GM18517 (cell line): ENCODE data around the gene BET1L.

ENCODE experiments used
- ATAC-seq: cut with Tn5 transposase; IDR thresholded peaks from one replicate; pipeline ENCODE4 v1.9.1; 2021; ENCODE audit warnings: mild to moderate bottlenecking, moderate library complexity; ENCODE audit not compliant: unreplicated experiment

The BET1L gene

DNA sequence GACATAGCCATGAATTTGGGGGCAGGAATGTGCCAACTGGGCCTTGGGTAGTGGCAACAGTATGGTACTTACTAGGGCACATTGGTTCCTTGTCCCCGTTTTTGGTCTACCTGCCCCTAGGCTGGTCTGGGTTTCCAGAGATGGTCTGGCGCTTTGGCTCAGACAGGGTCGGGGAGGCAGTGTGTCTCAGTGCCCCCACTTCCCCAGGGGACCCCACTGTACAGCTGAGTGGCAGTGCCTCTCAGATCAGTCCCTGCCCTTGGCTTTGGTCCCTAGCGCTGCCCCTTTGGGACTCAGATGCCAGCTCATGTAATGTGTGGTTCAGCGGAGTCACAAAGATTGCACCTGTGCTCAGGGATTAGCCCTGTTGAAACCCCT, 3.6 kb upstream of the BET1L start:
- no peak for ATAC-seq

DNA sequence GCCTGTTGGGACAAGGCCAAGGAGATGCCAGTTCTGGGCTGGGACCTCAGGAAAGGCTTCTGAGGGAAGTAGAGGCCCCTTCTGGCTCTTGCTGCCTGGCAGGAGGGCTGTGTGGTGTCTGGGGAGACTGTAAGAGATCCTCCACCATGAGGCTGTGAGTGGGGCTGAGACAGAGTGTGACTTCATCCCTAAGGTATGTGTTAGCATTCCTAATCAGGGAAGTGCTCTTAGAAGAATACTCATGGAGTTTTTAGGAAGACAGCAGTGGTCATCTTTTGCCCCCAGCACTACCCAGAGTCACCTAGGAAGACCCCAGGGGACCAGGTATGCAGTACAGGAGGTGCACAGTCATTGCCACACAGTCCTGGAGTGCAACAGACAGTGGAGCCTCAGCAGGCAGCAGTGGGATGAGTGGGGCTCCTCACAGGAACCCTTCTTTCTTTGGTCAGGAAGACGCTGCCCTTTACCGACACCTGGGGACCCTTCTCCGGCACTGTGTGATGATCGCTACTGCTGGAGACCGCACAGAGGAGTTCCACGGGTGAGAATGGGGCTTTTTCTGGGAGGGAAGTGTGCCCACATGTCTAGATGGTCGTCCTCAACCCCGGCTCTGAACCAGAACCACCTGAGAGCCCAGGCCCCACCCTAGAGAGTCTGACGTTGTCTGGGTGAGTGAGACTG, 3.1 kb upstream of the BET1L start:
- ATAC-seq, result no peak

DNA sequence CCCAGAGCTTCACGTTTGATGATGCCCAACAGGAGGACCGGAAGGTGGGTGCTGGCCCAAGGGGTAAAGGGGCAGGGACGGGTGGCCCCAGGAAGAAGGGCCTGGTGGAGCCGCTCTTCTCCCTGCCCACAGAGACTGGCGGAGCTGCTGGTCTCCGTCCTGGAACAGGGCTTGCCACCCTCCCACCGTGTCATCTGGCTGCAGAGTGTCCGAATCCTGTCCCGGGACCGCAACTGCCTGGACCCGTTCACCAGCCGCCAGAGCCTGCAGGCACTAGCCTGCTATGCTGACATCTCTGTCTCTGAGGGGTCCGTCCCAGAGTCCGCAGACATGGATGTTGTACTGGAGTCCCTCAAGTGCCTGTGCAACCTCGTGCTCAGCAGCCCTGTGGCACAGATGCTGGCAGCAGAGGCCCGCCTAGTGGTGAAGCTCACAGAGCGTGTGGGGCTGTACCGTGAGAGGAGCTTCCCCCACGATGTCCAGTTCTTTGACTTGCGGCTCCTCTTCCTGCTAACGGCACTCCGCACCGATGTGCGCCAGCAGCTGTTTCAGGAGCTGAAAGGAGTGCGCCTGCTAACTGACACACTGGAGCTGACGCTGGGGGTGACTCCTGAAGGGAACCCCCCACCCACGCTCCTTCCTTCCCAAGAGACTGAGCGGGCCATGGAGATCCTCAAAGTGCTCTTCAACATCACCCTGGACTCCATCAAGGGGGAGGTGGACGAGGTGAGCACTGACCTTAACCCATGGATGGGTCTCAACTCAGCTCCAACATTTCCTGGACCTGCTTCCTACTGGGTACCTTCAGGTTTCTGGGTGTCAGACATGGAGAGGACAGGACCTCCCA, 2.3 kb upstream of the BET1L start:
- no peak for ATAC-seq

DNA sequence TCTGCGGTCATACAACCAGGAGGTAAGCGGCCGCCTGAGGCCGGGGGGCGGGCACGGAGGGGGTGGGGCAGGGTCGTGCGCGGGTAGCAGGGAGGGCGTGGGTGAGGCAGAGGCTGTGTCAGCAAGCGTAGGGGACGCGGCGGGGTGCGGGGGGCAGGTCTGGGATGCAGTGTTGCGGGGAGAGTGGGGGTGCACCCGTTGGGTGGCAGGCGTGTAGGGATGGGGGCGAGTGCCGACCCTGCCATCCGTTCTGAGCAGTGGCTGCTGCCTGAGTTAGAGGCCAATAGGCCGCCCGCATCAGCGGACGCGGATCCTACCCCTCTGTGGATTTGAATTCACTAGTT, 1.7 kb upstream of the BET1L start:
- no peak for ATAC-seq

DNA sequence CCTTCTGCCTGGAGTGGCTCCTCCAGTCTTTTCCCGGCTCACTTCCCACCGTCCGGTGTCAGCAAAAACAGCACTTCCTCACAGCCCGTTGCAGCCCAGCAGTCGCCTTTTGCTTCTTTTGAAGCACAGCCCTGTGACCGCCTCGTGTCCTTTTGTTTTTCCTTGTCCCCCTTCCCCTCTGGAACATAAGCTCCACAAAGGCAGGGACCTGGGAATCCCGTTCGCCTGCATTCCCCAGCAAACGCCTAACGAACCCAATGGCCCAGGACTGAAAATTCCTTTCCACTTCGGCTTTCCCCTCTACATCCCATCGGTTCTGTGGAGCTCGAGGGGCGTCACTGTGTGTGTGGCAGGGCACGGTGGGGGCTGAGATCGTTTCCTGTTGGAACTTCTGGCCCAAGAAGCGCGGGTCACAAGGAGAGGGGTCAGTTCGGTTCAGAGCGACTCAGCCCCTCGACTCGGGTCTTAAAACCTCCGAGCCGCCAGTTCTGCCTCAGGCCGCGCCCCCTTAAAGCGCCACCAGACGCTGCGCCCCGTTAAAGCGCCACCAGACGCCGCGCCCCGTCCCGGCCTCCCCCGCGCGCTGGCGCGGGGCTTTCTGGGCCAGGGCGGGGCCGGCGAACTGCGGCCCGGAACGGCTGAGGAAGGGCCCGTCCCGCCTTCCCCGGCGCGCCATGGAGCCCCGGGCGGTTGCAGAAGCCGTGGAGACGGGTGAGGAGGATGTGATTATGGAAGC, 1.1 kb upstream of the BET1L start:
- no peak for ATAC-seq

DNA sequence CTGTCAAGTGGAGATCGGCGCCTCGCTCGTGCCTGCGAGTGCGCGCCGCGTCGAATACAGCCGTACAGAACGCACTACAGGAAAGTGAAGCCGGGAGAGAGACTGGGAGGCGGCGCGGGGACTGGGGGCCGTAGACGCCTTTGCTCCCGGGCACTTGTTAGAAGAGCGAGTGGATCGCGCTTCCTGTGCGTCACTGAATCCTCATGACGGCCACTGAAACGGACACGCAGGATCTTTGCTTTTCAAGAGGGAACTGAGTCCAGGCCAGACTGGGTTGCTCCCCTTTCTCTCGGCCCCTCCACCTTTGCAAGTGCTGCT, 623 bp upstream of the BET1L start:
- ATAC-seq, result peak; percentile 9

DNA sequence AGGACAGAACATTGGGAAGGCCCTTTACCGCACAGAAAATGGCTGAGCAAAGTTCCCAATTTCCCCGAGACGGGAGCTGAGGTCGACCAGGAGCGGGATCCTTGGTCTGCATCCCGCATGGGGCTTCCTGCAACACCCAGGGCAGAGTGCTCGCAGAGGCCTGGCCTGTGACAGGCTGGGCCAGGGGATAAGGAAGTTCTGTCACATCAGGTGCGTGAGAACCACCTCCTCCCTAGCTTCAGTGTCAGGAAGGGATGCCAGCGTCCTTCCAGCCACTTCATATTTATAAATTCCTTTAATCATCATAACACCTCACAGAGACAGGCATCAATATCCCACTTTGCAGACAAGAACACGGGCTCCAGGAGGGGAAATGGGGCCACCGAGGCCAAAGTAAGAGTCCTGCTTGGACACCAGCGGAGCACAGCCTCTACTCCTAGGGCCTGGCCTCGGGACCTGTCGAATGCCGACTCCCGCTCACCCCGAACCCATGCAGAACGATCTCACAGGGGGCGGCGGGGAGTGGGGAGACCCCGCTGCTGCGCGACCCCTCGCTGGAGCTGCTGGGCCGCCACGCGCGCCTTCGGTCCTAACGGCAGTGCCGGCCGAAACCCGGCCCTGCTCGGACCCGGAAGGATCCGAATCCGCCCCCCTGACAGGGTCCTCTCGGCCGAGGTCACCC, 532 bp downstream of the BET1L start:
- peak; percentile 30 for ATAC-seq

DNA sequence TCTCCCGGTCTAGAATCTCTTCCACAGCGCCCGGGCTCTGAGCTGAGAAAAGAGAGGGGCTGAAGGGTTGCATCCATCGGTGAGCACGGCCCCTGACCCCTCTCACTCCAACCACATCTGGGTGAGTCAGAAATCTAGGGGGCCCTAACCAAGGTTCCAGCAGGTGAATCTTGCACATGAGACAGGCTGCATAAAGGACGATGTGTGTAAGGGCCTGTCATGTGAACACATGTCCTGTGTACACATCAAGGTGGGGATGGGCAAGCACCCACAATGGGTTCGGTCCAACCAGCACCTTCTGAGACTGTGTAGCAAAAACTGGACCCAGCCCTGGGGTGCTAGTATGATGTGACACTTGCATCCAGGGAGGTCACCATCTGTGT, 1.2 kb downstream of the BET1L start:
- ATAC-seq, result no peak

DNA sequence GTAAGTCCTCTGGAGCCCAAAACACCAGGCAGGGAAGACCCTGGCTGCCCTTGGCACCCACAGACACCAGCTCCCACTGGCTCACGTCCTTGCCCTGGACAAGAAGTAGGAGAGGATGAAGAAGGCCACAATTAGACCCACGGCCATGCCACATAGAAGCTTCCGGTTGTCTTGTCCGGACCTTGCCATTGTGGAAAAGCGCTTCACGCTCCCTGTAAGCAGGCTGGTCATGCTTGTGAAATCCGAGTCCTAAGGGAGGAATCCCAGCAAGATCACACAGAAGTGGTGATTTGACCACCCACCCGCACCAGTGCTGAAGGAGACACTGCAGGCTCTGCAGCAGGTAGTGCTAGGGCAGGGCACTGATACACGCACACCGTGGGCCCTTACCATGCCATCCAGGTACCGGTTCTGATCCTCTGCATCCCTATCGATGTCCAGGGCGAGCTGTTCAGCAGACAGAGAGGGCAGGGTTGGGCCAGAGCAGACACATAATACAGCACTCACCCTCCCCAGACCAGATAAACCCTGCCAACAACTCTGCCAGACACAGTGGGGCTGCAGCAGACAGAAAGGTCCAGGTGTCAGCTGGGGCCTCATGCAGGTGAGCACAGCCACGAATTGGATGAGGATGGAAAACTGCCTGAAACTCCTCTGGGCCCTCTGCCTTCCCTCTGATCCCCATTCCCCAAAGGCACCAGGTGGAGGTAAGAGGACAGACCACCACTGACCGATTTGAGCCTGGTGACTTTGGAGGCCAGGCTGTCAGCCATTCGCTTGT, 1.8 kb downstream of the BET1L start:
- ATAC-seq, result no peak

DNA sequence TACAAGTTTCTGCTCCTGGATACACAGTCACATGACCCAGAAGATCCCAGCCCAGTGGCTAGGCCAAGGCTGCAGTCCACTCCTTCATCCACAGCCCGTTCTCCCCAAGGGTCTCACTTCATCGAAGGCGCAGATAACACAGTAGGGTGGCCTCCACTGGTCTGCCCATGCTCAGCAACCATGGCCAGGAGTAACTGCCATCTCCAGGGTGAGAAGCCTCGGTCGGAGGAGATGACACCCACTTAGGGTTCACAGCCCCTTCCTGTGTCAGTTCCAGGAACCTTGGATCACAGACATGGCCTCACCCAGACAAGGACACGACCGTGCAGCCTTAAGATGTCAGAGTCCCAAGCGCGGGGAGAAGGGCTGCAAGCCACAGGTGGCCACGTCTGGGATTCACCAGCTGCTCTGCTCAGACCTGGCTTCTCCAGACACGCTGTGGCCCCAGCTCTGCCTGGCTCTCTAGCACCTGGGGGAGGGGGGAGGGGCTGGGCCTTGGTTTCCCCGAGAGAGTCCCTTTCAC, 2.6 kb downstream of the BET1L start:
- ATAC-seq, result no peak

DNA sequence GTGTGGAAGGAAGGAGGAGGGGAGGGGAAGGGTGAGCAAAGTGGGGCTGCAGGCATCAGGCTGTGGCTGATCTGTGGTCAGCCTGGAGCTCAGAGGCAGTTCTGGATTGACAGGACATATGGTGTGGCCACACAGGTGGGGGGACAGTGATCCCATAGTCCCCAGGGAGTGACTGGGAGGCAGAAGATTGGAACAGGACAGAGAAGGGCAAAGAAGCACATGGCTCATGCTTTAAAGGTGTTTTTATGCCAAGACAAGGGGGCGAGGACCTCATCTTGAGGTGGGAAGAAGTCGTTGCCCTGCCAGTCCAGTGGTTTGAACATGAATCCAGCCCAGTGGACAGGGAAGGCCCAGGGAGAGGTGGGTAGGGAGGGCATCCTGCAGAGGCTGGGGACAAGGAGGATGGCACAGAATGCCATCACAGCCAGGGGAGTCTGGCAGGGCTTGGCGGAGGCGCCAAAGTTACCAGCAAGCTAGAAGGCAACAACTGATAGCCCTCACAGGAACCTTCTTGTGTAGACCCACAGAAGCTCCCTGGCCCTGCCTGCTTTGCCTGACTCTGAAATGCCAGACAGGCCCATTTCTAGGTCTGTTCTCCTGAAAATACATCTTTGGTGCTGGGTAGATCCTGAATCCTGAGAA, 3.1 kb downstream of the BET1L start:
- no peak for ATAC-seq

DNA sequence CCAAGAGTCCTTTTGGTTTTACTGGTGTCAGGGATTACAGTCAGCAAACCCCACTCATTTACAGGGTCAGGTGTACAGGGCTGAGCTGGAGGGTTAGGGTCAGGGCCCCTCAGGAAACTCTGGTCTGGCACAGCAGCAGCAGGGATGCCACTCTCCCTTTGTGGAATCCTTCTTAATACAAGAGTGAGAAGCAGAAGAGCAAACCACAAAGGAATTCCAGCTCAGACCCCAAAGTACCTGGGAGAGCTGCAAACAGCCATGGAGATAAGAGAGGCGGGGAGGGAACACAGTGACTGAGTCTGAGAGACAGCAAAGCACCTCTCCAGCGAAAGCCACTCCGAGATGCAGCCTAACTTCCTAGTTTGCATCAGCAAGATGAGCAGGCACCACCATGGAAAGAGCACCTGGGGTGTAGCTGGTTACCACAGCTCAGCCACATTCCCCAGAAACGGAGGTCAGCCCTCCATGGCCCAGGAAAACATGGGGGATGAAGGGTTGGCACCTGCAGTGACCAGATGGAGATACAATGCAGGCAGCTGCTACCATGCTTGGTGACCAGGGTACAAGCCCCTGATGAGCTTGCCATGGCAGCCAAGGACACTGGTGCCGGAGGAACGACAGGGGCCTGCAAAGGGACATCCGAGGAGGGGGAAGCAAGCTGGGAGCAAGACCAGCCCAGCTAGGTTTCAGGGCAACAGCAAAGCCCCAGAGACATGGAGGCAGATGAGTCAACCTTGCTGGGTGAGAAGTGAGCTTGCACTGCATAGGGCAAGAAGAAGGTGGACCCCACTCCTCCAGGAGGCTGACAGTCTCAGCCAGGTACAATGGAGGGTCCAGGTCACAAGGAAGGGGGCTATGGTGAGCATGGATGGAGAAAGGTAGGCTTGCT, 3.9 kb downstream of the BET1L start:
- ATAC-seq, result no peak

DNA sequence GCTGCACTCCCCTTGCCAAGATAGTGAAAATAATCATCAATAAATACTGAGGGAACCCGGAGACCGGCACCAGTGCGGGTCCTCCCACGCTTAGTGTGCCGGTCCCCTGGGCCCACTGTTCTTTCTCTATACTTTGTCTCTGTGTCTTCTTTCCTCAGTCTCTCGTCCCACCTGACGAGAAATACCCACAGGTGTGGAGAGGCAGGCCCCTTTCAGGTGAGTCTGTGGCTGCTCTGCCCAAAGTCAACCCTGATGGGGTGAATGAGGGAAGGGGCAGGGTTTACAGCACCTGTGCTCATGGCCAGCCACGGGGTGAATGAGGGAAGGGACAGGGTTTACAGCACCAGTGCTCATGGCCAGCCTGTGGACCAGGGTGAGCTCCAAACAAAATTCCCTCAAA, 4.7 kb downstream of the BET1L start:
- no peak for ATAC-seq

DNA sequence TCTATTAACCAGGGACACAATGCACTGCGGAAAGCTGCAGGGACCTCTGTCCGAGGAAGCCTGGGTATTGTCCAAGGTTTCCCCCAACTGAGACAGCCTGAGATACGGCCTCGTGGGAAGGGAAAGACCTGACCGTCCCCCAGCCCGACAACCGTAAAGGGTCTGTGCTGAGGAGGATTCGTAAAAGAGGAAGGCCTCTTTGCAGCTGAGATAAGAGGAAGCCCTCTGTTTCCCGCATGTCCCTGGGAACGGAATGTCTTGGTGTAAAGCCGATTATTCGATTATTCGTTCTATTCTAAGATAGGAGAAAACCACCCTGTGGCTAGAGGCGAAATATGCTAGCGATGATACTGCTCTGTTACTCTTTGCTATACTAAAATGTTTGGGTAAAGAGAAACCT, 5.2 kb downstream of the BET1L start:
- no peak for ATAC-seq

DNA sequence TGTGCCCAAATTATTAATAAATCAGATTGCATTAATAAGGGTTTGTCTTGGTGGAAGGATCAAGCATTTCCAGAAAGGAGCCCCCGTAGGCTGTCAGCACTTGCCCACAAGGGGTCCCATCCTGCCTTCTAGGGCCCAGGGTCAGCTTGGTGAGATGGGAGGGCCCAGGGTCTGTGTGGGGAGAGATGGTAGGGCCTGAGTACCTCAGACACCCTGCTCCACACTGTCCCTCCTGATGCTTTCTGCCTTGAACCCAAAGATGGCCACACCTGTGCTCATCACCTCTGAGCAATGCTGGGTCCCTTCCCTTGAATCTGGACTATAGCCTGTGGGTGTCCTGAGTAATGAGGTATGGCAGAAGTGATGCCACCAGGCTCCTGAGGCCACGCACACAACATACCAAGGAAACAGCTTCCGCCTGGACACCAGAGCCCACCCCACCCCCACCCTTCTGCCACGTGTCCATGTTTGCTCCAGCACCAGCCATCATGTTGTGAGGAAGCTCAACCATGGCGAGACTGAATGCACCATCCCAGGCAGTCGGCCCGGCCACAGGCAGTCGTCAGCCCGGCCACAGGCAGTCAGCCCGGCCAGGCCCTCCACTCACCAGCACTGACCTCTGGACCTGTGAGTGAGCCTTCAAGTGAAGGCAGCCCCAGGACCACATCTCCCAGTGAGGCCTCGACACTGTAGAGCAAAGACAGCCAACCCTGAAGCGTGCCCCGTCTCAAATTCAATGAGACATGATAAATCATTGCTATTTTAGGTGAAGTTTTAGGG, 6.8 kb downstream of the BET1L start:
- ATAC-seq, result no peak

DNA sequence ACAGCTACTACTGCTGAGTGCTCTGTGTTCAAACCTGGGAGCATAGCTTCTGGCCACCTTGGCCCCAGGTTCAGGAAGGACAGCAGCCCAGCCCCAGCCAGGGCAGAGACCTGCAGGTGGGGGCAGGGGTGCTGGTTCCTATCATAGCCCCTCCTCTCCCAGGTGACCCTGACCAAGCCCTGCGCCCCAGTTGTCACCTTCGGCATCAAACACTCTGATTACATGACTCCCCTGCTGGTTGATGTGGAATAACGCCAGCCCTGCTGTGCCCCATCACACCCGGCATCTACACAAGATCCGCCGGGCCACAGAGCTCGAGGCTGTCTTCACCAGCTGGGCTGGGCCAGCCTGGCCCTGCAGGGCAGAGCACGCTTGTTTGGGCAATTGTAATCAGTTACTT, 7.4 kb downstream of the BET1L start:
- ATAC-seq, result no peak

DNA sequence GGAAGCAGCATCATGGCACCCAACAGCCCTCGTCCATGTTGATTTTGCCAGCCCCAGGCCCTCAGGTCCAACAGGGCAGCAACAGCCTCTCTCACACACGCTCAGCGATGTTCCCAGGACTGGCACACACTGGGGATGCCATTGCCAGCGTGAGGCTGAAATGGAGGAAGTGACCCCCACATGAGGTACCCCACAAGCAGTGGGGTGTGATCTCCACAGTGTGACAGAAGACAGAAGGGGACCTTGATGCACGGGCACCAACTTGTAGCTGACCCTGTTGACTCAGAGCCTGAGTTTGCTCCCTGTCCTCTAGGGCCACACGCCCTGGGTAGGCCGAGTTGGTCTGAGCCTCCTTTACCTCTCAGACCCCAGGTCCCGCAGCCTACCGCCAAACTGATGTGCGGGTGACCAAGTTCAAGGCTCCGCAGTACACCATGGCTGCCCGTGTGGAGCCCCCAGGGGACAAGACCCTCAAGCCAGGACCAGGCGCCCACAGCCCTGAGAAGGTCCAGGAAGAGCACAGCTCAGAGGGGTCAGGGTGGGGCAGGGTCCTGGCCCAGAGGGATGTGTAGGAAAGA, 8.1 kb downstream of the BET1L start:
- no peak for ATAC-seq

DNA sequence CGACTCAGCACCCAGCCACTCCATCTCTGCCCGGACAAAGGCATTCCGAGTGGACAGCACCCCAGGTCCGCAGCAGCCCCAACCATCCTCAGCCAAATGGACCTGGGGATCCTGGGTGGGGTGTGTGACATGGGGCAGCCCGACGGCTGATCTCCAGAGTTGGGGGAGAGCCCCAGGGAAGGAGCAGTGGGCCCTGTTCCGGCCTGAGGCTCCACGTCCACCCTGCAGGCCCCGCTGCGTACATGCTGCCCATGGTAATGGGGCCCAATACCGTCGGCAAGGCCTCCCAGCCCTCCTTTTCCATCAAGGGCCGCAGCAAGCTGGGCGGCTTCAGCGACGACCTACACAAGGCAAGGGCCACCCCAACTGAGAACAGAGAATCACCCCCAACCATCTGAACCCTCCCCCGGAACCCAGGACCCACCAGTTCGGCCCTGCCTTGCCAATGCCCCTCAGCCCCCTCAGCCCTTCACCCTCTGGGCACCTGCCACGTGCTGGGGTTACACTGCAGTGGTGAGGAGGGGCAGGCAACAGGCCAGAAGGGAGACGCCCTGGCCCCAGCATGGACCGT, 8.9 kb downstream of the BET1L start:
- no peak for ATAC-seq
